H9 (cell line): Measurements from ENCODE around the gene LRMDA. TPM values are rescaled to one million over a fixed set of nuclear protein-coding genes. Genes with fewer than 3 reads are reported as not detected.

Experiments
- DNase-seq: peaks from one replicate; pipeline ENCODE4 v3.0.0-alpha.2; 2017
- H2AFZ ChIP-seq: one replicate; pipeline ENCODE4 v1.6.1; 2013; ENCODE audit warnings: mild to moderate bottlenecking, low read length, control low read depth, moderate library complexity
- H2AK5ac ChIP-seq: 2 replicates; pipeline ENCODE4 v1.6.1; 2013; ENCODE audit warnings: low read length, control low read depth, mixed read lengths; ENCODE audit not compliant: insufficient read length
- H2BK120ac ChIP-seq: one replicate; pipeline ENCODE4 v1.6.1; 2013; ENCODE audit warnings: low read depth, mild to moderate bottlenecking, low read length, control low read depth, inconsistent platforms; ENCODE audit not compliant: poor library complexity, severe bottlenecking
- H2BK12ac ChIP-seq: 2 replicates; pipeline ENCODE4 v1.6.1; 2013; ENCODE audit warnings: low read length, control low read depth, mixed read lengths, low read depth; ENCODE audit not compliant: insufficient read length
- H2BK15ac ChIP-seq: 2 replicates; pipeline ENCODE4 v1.6.1; 2013; ENCODE audit warnings: low read depth, low read length, control low read depth
- H2BK20ac ChIP-seq: one replicate; pipeline ENCODE4 v1.6.1; 2013; ENCODE audit warnings: low read depth, mild to moderate bottlenecking, low read length, control low read depth, inconsistent platforms; ENCODE audit not compliant: poor library complexity, severe bottlenecking
- H2BK5ac ChIP-seq: 2 replicates; pipeline ENCODE4 v1.6.1; 2013; ENCODE audit warnings: low read length, control low read depth, mixed read lengths; ENCODE audit not compliant: insufficient read length
- H3K14ac ChIP-seq: 2 replicates; pipeline ENCODE4 v1.6.1; 2013; ENCODE audit warnings: low read length, control low read depth; ENCODE audit not compliant: insufficient read depth
- H3K18ac ChIP-seq: 2 replicates; pipeline ENCODE4 v1.6.1; 2013; ENCODE audit warnings: low read depth, mild to moderate bottlenecking, mixed read lengths, low read length, control low read depth; ENCODE audit not compliant: insufficient read length
- H3K23ac ChIP-seq: 2 replicates; pipeline ENCODE4 v1.6.1; 2013; ENCODE audit warnings: low read length, control low read depth, mixed read lengths, low read depth; ENCODE audit not compliant: insufficient read length
- H3K23me2 ChIP-seq: 2 replicates; pipeline ENCODE4 v1.6.1; 2013; ENCODE audit warnings: low read depth, mild to moderate bottlenecking, mixed read lengths, low read length, control low read depth; ENCODE audit not compliant: insufficient read length, poor library complexity, severe bottlenecking
- H3K27ac ChIP-seq: 2 replicates; pipeline ENCODE4 v1.5.1; 2013; ENCODE audit warnings: low read length, control low read depth, mixed read lengths, low read depth; ENCODE audit not compliant: insufficient read length
- H3K27me3 ChIP-seq: 2 replicates; pipeline ENCODE4 v1.6.1; 2013; ENCODE audit warnings: low read length, control low read depth, inconsistent platforms; ENCODE audit not compliant: insufficient read depth
- H3K4ac ChIP-seq: 2 replicates; pipeline ENCODE4 v1.6.1; 2013; ENCODE audit warnings: low read depth, mild to moderate bottlenecking, control low read depth, inconsistent platforms, low read length, moderate library complexity
- H3K4me1 ChIP-seq: 2 replicates; pipeline ENCODE4 v1.6.1; 2013; ENCODE audit warnings: low read length, control low read depth, inconsistent platforms; ENCODE audit not compliant: insufficient read depth
- H3K4me2 ChIP-seq: 2 replicates; pipeline ENCODE4 v1.6.1; 2013; ENCODE audit warnings: low read length, control low read depth, mixed read lengths; ENCODE audit not compliant: insufficient read length, insufficient read depth
- H3K56ac ChIP-seq: 2 replicates; pipeline ENCODE4 v1.6.1; 2013; ENCODE audit warnings: low read depth, mild to moderate bottlenecking, mixed read lengths, low read length, control low read depth; ENCODE audit not compliant: insufficient read length
- H3K79me1 ChIP-seq: 2 replicates; pipeline ENCODE4 v1.6.1; 2013; ENCODE audit warnings: low read depth, mild to moderate bottlenecking, moderate library complexity, low read length, control low read depth, inconsistent platforms; ENCODE audit not compliant: insufficient read depth, poor library complexity, severe bottlenecking
- H3K79me2 ChIP-seq: 2 replicates; pipeline ENCODE4 v1.6.1; 2013; ENCODE audit warnings: low read length, control low read depth, inconsistent platforms; ENCODE audit not compliant: insufficient read depth
- H3K9ac ChIP-seq: 2 replicates; pipeline ENCODE4 v1.6.1; 2013; ENCODE audit warnings: low read length, control low read depth, mixed read lengths; ENCODE audit not compliant: insufficient read length; ENCODE audit errors: extremely low read depth
- H3K9me3 ChIP-seq: one replicate; pipeline ENCODE4 v1.6.1; 2013; ENCODE audit warnings: low read depth, low read length, inconsistent platforms; ENCODE audit not compliant: control insufficient read depth
- H3T11ph ChIP-seq: one replicate; pipeline ENCODE4 v1.6.1; 2013; ENCODE audit warnings: mild to moderate bottlenecking, low read length, control low read depth, inconsistent platforms
- H4K20me1 ChIP-seq: one replicate; pipeline ENCODE4 v1.6.1; 2013; ENCODE audit not compliant: control insufficient read depth, insufficient read length, insufficient read depth
- H4K5ac ChIP-seq: 2 replicates; pipeline ENCODE4 v1.6.1; 2013; ENCODE audit warnings: low read depth, mild to moderate bottlenecking, mixed read lengths, low read length, control low read depth; ENCODE audit not compliant: insufficient read length
- H4K8ac ChIP-seq: replicated peaks from 2 replicates; pipeline ENCODE4 v1.6.1; 2013; ENCODE audit warnings: low read length, control low read depth, mixed read lengths, low read depth; ENCODE audit not compliant: insufficient read length
- H4K91ac ChIP-seq: 2 replicates; pipeline ENCODE4 v1.6.1; 2013; ENCODE audit warnings: low read depth, mild to moderate bottlenecking, moderate library complexity, mixed read lengths, low read length, control low read depth; ENCODE audit not compliant: insufficient read length
- H3K27ac Mint-ChIP-seq, 3 experiments: 2 replicates in 2 of 3; 3 replicates in 1 of 3; pipeline ENCODE4 v1.8.0; 2020 to 2021; ENCODE audit warnings: mixed read lengths in 3 of 3, mild to moderate bottlenecking in 1 of 3, moderate library complexity in 1 of 3
- H3K27me3 Mint-ChIP-seq: 2 replicates; pipeline ENCODE4 v1.8.0; 2021; ENCODE audit warnings: low read depth, mild to moderate bottlenecking, moderate library complexity, mixed read lengths
- H3K36me3 Mint-ChIP-seq, 3 experiments: 2 replicates in 2 of 3; 3 replicates in 1 of 3; pipeline ENCODE4 v1.8.0; 2020 to 2021; ENCODE audit warnings: low read depth in 3 of 3, mixed read lengths in 3 of 3; ENCODE audit not compliant: insufficient read depth in 1 of 3
- H3K4me1 Mint-ChIP-seq, 2 experiments: 2 replicates each; pipeline ENCODE4 v1.8.0; 2020; ENCODE audit warnings: mixed read lengths in 2 of 2
- H3K4me3 Mint-ChIP-seq, 2 experiments: 2 replicates in 1 of 2; 3 replicates in 1 of 2; pipeline ENCODE4 v1.8.0; 2020 to 2021; ENCODE audit warnings: mild to moderate bottlenecking in 2 of 2, mixed read lengths in 2 of 2, moderate library complexity in 1 of 2
- H3K9me3 Mint-ChIP-seq, 2 experiments: 2 replicates in 1 of 2; 3 replicates in 1 of 2; pipeline ENCODE4 v1.8.0; 2020; ENCODE audit warnings: mild to moderate bottlenecking in 2 of 2, mixed read lengths in 2 of 2, moderate library complexity in 1 of 2
- WGBS: extraction: QIAGEN DNeasy Blood & Tissue Kit; methylation state at CpG from one replicate; pipeline ENCODE4 v1.1.7; 2013; ENCODE audit warnings: missing lambda C conversion rate, low lambda C conversion rate, mixed read lengths; ENCODE audit not compliant: insufficient read length; ENCODE audit errors: extremely low coverage; 5-methylcytosine and 5-hydroxymethylcytosine counted together
- total RNA-seq: library from RNA; stranded (reverse); gene quantifications from 2 replicates; pipeline ENCODE4 v1.2.1, GENCODE V29; 2021
- TF ChIP-seq, protein P1 (sequence below): fragments of 200-600 bp; sonication (generic); conservative IDR thresholded peaks from 3 replicates; pipeline ENCODE4 v1.8.0; 2021; ENCODE audit warnings: antibody characterized with exemption, mild to moderate bottlenecking

Gene LRMDA
- total RNA-seq, 1 experiment from 2014 or later, result 1.8 TPM

DNA sequence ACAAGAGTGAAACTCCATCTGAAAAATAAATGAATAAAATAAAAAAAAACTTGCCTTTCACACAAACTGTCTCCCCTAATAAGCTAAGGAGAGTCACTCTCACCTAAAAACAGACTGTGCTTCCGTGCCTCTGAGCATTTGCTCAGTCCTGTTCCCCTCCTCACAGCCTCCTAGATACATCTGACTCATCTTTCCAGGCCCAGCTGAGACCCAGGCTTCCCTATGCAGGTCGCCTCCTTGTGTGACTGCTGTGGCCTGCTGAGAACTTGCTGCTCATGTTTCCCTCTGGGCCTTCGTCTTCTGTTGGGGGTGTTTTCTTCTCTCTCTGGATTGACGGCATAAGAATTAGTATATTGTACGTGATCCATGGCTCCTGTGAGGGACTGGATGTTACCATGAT lies 777.7 kb downstream of the LRMDA start:
- no peak overlapping the region for H2BK20ac ChIP-seq

More for the DNA sequence above, 777.7 kb downstream of the LRMDA start:
- Histone ChIP-seq H3K4me2 (no peak overlapping the region), H3K23ac (no peak overlapping the region), H2AK5ac (no peak overlapping the region), H2BK120ac (no peak overlapping the region), H4K20me1 (no peaks in the 10 kb centered on the region), H3K23me2 (no peaks in the 10 kb centered on the region), H3K9me3 (no peaks in the 10 kb centered on the region), H2BK15ac (no peak overlapping the region), H3K4me1 (no peaks in the 10 kb centered on the region; the same call in 1 of the 2 replicates), H4K5ac (no peak overlapping the region), H2AFZ (no peak overlapping the region), H3K18ac (no peak overlapping the region), H4K8ac (no peak overlapping the region), H3K4ac (no peak overlapping the region), H3K14ac (no peak overlapping the region), H4K91ac (no peak overlapping the region), H3K79me2 (no peaks in the 10 kb centered on the region), H2BK12ac (no peak overlapping the region), H3K56ac (no peak overlapping the region), H3T11ph (no peak overlapping the region), H3K9ac (no peak overlapping the region), H3K79me1 (no peaks in the 10 kb centered on the region), H3K27me3 (no peaks in the 10 kb centered on the region), H3K27ac (no peak overlapping the region), H2BK5ac (no peak overlapping the region)
- Mint-ChIP-seq H3K27me3 (peaks cover 10% of the 10 kb centered on the region), H3K9me3 (peaks cover 0 to 8% of the 10 kb centered on the region in 2 experiments; a peak in 3 of 5 replicates), H3K36me3 (peaks cover 0 to 4% (median 0%) of the 10 kb centered on the region in 3 experiments; a peak in 3 of 7 replicates), H3K27ac (no peak overlapping the region), H3K4me3 (no peak overlapping the region), H3K4me1 (peaks cover 7 to 22% of the 10 kb centered on the region in 2 experiments)
- DNase-seq, result no peak
- no CpG with 5 or more reads among the region's 5 CpGs for WGBS
- TF ChIP-seq, protein P1, sequence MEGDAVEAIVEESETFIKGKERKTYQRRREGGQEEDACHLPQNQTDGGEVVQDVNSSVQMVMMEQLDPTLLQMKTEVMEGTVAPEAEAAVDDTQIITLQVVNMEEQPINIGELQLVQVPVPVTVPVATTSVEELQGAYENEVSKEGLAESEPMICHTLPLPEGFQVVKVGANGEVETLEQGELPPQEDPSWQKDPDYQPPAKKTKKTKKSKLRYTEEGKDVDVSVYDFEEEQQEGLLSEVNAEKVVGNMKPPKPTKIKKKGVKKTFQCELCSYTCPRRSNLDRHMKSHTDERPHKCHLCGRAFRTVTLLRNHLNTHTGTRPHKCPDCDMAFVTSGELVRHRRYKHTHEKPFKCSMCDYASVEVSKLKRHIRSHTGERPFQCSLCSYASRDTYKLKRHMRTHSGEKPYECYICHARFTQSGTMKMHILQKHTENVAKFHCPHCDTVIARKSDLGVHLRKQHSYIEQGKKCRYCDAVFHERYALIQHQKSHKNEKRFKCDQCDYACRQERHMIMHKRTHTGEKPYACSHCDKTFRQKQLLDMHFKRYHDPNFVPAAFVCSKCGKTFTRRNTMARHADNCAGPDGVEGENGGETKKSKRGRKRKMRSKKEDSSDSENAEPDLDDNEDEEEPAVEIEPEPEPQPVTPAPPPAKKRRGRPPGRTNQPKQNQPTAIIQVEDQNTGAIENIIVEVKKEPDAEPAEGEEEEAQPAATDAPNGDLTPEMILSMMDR, result no peak
